ENCODE measurements around the gene ARHGEF11.

DNA sequence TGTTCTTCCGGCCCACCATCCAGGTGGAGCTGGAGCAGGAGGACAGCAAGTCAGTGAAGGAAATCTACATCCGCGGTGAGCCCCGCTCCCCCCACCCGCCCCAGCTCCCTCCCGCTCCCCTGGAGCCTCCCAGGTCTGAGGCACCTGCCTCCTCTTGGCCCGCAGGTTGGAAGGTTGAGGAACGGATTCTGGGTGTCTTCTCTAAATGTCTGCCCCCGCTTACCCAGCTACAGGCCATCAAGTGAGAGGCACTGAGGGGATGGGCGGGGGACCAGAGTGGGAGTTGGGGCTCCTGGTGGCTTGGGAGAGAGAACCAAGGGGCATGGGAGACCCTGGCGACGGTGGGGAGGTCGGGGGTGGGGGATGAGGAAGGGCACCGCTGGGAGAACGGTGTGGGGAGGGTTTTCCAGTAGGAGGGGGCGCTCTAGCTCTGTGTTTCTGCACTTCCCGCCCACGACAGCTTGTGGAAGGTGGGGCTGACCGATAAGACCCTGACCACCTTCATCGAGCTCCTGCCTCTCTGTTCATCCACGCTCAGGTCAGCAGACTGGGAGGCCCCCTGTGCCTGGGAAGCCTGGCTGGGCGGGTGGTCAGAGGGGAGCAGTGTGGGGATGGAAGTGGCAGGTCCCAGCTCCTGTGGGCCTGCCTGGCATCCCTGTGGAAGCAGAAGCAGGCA is 120.9 kb downstream of the ARHGEF11 start:
- TF ChIP-seq, protein P1, sequence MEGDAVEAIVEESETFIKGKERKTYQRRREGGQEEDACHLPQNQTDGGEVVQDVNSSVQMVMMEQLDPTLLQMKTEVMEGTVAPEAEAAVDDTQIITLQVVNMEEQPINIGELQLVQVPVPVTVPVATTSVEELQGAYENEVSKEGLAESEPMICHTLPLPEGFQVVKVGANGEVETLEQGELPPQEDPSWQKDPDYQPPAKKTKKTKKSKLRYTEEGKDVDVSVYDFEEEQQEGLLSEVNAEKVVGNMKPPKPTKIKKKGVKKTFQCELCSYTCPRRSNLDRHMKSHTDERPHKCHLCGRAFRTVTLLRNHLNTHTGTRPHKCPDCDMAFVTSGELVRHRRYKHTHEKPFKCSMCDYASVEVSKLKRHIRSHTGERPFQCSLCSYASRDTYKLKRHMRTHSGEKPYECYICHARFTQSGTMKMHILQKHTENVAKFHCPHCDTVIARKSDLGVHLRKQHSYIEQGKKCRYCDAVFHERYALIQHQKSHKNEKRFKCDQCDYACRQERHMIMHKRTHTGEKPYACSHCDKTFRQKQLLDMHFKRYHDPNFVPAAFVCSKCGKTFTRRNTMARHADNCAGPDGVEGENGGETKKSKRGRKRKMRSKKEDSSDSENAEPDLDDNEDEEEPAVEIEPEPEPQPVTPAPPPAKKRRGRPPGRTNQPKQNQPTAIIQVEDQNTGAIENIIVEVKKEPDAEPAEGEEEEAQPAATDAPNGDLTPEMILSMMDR (IDR thresholded peaks at IDR 0.05 in 8 of 11, conservative IDR thresholded peaks at IDR 0.05 in 3 of 11): no peak
- no peak for TF ChIP-seq POLR2A (IDR thresholded peaks at IDR 0.05)

Measured in spleen (tissue), 7 donors.